SHP77 (cell line): Measurements from ENCODE around the gene METTL24.
"Not testable (repeated sequence)": the region's sequence is repeated elsewhere in the genome, so short reads cannot be mapped to it uniquely, and the experiment has no call there.

ENCODE experiments used
- DNase-seq, 2 experiments: peaks; one replicate each; lab custom pipeline; 2025; lab: John Stamatoyannopoulos, UW

Gene METTL24

DNA sequence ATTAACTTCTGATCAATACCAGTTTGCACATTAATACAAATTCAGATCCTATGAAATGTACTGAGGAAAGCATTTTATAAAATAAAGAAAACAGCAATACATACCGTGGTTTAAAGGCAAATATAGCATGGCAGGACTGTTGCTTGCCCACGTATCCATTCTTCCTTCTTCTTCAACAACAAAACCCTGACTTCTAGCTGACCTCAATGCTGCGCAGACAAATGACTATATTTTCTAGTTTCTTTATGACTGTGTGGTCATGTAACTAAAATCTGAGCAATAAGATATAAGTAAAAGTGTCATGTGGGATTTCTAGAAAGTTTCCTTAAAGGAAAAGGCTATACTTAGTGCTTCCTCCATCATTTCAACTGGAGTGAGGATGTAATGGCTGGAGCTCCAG lies 92.9 kb downstream of the METTL24 start:
- DNase-seq, result no peak

DNA sequence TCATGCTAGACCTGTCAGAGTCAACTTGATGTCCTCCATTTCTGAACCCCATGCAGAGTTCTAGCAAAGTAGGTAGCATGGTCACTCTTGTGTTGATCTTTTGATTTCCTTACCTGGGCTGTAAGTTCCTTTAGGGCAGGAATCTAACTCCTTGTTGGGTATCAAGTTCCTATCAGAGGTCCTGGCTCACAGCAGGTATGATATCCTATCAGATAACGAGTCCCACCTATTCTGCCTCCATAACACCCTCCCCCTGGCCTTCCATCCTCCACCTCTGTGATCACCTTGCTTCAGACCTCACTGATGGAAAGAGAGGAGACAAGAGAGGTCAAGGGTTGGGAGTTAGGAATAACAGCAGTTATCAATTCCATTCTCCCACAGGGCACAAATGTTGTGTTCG lies 101.8 kb downstream of the METTL24 start:
- DNase-seq, result no peak

DNA sequence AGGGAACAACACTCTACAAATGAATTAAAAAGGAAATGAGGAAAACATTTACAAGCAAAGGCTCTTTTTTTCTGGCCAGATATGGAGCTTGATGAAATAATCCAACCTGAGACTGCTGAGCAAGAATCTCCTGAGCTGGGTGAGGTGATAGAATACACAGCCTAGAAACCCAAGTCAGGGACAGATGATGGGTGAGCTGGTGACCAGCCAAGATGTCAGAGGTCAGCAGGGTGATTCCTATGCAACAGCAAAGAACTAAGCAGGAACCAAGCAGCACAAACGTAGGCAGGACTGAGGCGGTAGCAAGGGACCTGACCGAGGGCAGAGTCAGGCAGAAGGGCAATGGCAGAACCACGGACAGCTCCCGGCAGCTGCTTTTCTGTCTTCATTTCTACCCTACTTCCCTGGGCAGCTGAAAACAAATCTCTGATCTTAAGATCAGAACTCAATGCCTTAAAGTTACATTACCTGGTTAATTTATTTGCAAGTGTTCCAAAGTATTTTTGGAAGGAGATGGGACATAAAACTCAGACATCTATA lies 102.9 kb downstream of the METTL24 start:
- DNase-seq, result no peak

DNA sequence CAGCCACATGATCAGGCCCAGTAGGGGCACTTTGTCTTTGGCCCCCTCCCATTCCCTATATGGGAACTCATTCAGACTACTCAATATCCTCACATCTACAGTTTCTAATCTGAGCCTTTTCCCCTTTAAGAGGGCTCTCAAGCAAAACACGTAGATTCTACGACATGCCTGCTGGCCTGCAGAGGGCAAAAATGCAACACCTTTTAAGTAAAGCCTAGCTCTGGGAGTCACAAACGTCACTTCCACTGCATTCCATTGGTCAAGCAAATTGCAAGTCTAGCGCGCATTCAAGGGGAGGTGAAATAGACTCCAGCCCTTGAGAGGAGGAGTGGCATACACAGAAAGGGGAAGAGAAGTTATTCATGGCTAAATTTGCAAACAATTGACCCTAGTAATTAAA lies 107.3 kb downstream of the METTL24 start:
- no peak for DNase-seq

DNA sequence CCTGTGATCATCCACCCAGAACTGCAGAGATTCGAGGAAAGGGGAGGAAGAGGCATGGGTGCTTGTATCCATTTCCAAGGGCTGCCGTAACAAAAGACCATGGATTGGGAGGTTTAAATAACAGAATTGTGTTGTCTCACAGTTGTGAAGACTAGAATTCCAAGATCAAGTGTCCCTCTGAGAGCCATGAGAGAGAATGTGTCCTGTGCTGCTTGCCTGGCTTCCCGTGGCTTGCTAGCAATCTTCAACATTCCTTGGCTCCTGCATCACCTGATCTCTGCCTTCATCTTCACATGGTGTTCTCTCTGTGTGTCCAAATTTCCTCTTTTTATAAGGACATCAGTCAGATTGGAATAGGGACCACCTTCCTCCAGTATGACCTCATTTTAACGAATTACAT lies 108.1 kb downstream of the METTL24 start:
- no peak for DNase-seq

DNA sequence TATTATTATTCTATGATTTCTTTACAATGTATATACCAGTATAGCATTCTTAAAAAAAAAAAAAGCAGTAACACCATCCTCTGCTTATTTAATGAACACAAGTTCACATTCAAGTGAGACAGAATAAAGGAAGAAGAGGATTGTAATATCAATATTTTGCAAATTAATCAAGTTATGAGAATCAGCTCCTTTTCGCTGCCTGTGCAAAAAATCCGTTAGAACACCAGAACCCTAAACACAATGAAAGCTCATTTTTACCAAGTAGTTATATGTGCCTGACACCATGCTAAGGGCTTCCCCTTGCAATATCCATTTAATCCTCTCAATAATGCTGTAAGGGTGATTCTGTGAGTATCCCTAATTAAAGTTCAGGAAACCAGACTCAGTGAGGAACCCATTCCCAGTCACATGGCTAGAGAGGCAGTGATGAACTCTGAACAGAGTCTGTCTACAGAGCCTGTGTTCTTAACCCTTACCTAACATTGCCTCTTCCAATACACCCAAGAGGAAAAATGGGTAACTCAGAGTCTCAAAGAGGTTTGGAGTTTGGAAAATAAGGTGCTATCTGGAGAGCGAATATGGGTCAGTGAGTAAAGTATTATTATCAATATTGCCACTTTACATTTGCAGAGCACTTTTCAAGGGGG lies 111.1 kb downstream of the METTL24 start:
- DNase-seq, result no peak

DNA sequence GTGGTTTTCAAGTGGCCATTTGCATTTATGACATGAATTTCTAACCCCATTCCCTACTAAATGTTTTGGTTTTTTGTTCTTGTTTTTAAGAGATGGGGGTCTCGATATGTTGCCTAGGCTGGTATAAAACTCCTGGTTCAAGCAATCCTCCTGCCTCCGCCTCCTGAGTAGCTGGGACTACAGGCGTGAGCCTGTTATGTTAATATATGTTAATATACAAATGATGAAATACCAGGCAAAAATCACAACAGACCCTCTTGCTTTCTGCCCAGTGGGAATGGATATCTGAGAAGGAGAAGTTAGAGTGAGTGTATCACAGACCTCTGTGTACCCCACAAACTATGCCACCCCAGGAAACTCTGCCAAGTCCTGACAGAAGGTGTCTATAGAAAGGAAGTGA lies 111.8 kb downstream of the METTL24 start:
- DNase-seq, result no peak

DNA sequence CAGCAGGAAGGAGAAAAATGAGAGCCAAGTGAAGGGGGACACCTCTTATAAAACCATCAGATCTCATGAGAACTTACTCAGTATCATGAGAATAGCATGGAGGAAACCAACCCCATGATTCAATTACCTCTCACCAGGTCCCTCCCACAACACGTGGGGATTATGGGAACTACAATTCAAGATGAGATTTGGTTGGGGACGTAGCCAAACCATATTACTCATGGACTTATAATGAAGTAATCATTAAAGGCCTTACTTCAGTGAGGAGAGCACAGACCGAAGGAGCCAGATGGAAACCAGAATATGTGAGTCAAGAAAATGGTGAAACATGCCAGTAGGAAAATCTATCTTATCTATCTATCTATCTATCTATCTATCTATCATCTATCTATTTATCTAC lies 113.5 kb downstream of the METTL24 start:
- DNase-seq, result not testable (repeated sequence)

DNA sequence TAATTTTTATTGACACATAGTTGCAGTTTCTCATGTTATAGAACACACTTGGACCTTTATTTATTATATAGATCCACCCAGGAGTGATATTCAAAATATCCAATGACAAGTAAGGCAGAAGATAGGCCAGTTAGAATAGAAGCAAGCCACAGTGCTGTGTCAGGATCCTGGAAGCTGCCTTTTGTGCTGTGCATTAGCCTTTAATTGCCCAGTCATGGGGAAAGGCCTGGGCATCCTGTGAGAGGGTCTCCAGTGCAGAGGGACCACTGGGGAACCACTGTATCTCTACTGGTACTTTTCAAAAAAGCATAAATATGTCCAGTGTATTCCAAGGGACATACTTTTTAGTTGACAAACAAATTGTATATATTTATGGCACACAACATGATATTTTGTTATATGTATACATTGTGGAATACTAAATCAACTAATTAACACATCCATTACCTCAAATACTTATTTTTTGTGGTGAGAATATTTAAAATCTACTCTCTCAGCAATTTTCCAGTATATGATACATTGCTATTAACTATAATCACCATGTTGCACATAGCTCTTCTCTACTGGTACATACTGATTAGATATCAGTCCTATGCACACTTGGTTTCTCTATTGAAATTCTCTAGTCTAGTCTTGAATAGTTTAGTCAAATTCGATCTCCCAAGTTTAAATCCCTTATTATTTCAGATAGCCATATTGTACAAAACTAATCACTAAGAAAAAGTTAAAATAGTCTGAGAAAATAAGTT lies 118.4 kb downstream of the METTL24 start:
- DNase-seq, result no peak

DNA sequence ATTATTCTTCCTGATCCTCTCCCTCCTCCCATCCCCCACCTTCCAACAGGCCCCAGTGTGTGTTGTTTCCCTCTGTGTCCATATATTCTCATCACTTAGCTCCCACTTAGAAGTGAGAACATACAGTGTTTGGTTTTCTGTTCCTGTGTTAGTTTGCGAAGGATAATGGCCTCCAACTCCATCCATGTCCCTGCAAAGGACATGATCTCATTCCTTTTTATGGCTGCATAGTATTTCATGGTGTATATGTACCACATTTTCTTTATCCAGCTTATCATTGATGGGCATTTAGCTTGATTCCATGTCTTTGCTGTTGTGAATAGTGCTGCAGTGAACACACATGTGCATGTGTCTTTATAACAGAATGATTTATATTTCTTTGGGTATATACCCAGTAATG lies 122.1 kb downstream of the METTL24 start:
- not testable (repeated sequence) for DNase-seq

DNA sequence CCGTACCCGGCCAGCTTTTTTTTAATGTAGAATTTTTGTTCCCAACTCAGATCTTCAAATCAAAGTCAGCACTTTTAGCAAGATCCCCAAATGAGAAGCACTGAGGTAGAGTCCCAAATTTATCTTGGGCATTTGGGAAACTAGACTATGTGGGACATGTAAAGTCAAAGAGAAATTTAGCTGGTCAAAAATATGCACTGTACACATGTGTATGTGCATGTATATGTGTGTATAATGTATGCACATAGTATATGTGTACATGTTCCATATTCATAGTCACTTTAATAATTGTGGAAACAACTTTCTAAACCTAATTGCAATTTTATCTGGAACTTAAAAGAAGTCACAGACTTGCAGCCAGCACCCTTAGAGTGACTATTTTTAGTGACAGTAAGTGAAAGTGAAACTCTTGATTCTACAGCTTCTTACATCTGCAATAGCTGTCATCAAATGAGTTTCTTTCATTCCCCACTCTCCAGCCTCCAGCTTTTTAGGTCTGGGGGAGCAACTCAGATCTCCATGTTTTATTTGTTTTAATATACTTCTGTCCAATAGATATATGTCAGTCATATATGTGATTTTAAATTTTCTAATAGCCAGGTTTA lies 124.3 kb downstream of the METTL24 start:
- no peak for DNase-seq

DNA sequence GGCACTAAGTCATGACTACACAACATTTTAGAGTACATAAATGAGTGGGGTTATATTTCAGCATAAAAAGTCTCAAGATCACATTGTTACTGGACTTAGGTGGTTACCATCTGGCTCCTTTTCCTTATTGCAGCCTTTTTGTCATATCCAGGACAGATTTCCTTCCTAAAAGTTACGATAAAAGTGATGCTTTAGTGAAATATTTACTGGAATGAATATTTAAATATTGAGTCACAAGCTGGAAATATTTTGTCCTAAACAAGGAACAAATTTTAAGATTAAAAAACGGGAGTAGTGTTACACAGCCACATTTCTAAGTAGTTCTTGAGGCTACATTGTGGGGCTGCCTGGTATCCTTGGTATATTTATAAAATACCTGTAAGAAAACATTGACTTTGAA lies 125.7 kb downstream of the METTL24 start:
- DNase-seq, result no peak

DNA sequence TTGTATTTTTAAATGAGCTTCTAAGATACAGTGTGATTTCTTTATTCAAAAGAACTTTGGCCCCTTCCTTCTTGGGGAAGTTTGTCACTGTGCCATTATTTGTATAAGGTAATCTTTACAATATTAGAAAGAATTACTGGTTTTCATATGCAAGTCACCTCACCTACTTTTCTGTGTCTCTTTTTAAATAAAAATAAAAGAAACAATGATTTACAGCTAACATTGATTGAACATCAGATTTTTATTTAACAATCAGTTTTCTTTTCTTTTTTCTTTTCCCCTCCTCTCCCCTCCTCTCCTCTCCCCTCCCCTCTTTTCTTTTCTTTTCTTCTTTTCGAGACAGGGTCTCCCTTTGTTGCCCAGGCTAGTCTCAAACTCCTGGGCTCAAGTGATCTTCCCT lies 131.9 kb downstream of the METTL24 start:
- DNase-seq, result no peak

DNA sequence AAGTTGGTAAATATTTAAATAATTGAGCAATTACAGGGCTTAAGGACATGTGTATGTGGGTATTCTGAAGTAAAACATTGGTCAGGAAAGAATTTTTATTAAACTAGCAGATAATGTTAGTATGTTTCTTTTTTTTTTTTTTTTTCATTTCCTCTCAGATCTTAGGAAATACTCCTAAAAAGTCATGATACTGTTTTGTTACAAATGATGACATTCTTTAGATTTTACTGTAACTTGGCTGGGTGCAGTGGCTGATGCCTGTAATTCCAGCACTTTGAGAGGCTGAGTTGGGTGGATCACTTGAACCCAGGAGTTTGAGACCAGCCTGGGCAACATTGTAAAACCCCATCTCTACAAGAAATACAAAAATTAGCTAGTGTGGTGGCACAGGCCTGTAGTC lies 136.4 kb downstream of the METTL24 start:
- no peak for DNase-seq

DNA sequence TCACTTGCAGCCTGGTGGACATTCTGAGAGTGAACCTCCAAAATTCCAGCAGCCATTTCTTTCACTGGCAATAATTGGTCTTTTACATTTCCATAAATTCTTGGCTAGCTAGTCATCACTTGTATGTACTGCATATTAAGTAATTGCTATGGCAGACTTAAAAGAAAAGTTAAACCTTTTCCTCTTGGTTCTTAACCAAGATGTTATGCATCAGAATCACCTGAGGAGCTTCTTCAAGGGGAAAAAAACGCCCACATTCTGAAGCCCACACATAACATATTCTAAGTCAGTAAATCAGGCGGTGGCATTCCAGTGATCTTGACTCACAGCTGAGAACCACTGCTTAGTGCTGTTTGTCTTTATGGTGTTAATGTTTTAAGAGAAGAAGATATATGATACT lies 140.9 kb downstream of the METTL24 start:
- DNase-seq, result no peak

DNA sequence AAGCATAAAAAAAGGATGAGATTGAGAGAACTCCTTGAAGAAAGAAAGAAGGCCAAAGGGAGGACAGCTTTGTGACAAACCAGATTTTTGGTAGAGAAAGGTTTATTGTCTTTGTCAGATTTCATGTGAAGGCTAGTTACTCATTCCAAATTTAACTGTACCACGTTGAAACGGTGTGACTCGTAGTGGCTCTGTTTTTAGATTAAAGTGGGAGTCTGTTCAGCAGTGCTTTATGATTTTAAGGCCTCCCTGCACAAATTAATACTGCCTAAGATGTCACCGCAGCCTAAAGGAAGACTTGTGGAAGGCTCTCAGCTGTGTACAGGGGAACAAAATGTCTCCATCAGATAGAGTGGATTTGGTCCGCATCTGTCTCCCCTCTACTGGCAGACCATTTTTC lies 142.0 kb downstream of the METTL24 start:
- no peak for DNase-seq

DNA sequence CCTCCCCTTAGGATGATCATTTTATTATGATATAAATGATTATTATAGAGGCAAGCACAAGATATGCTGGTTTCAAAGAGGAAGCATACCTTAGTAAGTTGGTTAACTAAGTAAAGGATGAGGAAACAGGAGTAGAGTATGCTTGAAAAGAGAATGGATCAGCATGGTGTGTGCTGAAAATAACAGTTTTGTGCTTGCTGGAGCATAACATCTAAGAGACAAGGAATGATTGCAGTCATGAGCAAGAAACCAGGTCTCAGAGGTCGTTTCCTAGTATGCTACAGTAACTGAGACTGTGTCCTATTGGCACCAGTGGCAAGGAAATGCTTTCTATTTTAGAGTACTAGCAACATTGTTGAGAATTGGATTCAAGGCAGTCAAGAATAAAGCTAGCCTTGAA lies 143.8 kb downstream of the METTL24 start:
- no peak for DNase-seq

DNA sequence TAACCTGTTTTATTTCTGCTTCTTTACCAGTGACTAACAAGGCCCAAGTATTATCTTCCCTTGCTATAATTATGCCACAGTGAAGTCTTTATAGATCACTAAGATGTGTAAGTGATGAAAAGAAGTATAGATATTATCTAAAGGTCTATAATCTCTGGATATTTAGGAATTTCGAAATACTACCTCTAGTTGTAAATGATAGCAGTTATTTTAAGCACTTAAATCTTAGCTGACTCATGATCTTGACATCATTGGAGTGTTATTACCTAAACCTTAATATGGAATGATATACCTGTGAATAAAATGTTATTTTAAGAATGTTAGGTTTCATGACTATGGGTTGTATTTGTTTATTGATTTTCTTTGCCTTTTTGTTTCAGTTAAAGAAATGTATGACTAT lies 146.4 kb downstream of the METTL24 start:
- no peak for DNase-seq

DNA sequence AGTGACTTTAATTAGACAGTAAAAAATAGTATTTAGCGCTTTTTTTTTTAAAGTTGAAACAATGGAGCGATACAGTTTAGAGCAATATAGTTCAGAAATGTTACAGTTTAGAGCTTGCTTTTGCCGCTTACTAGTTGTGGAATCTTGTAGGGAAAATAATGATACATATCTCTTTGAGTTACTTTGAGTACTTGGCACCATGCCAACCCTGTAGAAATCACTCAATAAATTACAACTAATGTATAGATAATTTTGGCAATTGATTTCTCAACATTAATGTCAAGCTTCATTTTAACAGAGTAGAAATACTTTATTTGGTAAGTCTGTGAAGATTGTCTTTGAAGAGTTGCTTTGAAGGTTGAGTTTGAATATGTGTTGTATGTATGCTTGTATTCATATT lies 150.5 kb downstream of the METTL24 start:
- no peak for DNase-seq

DNA sequence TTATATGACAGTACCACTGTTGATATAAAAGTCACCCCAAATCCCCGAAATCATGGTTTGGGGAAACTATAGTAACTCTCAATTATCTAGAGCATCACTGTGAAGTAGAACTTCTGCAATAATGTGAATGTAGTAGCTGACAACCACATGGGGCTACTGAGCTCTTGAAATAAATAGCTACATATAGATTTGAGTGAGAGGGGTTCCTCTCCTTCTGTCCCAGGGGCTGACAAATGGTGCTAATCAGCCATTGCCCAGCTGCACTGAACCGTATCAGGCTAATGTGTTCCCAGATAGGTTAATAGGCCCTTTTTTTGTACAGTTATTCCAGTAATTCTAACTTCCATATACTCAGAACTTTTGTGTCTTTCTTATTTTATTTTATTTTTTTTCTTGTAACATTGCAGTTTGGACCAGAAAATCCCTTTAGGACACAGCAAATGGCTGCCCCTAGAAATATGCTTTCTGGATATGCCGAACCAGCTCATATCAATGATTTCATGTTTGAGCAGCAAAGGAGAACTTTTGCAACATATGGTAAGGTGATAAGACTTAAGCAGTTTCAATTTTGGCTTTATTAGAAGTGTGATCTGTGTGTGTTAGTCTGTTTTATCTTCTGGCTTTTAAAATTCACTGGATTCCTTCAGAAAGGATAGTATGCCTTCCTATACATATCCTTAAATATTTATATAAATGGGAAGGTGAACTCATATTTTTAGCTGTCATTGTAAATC lies 156.8 kb downstream of the METTL24 start:
- DNase-seq, result no peak

DNA sequence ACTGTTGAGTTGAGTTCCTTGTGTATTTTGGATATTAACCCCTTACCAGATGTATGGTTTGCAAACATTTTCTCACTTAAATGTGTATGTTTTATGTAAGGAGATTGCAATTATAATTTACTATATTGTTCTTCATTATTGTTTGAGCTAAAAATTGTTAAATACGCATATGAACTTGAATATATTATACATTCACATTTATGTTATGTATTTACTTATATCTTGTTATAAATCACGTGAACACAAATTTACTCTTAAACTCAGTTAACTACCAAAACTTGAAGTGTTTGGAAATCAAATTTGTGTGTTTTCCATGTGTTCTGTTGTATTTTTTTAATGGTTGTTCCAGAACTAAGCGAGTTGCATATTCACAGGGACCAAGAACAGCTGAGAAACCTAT lies 159.6 kb downstream of the METTL24 start:
- DNase-seq, result no peak

DNA sequence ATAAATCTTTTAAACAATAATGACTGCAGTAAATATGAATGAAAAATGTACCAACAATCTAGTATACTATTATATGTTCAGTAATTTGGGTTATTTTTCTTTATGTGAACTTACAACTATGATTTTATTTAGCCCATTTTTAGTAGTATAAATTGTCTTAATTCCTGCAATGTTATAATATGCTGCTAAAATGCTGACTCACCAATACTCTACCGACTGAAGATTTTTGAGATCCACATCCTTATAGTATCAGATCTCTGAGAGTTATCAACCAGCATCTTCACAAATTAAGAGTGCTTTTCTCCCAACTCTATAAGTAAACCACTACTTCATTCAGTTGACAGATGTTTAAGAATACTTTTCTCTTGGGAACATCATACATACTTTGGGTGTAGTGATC lies 161.3 kb downstream of the METTL24 start:
- no peak for DNase-seq

DNA sequence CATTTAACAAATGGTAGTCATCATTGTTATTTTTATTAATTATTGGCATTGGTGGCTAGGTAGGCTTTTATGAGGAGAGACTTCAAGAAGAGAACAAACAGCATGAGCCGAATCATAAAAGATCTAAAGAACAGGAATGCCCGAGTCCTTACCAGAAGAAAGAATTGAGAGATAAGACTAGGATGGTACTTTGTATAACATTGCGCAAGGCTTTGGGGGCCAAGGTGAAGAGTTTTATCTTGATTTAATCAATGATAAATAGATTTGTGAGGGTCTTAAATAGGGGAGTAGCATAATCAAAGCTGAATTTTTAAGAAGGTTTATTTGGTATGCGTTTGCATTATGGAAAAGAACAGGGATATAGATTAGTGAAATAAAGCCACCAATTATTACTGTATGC lies 162.5 kb downstream of the METTL24 start:
- no peak for DNase-seq
